OCI-M2 (cell line): ENCODE measurements around the gene MS4A10.

Experiments used
- DNase-seq: peaks from one replicate; lab custom pipeline; 2025; ENCODE audit not compliant: unreplicated experiment; lab: John Stamatoyannopoulos, UW

Gene MS4A10

GRCh38 chr11:60765355-60765754 lies 19.8 kb upstream of the MS4A10 start:
- no peak for DNase-seq

- DNase-seq: no peak
Observed at GRCh38 chr11:60766547-60766946, 18.6 kb upstream of the MS4A10 start.

GRCh38 chr11:60767388-60767811 lies 17.7 kb upstream of the MS4A10 start:
- DNase-seq: no peak

GRCh38 chr11:60768202-60768601 lies 16.9 kb upstream of the MS4A10 start:
- DNase-seq: no peak

GRCh38 chr11:60769273-60769672 lies 15.9 kb upstream of the MS4A10 start:
- DNase-seq: no peak

GRCh38 chr11:60769811-60770210 lies 15.3 kb upstream of the MS4A10 start:
- DNase-seq: no peak

GRCh38 chr11:60771146-60771545 lies 14.0 kb upstream of the MS4A10 start:
- no peak for DNase-seq

GRCh38 chr11:60771879-60772525 lies 13.1 kb upstream of the MS4A10 start:
- no peak for DNase-seq

GRCh38 chr11:60772666-60773065 lies 12.5 kb upstream of the MS4A10 start:
- DNase-seq: no peak

- DNase-seq: no peak
Observed at GRCh38 chr11:60774726-60775125, 10.4 kb upstream of the MS4A10 start.

- DNase-seq: peak; percentile 28
Observed at GRCh38 chr11:60775420-60775961, 9.6 kb upstream of the MS4A10 start.

GRCh38 chr11:60776167-60776566 lies 9.0 kb upstream of the MS4A10 start:
- DNase-seq: no peak

GRCh38 chr11:60777106-60777505 lies 8.0 kb upstream of the MS4A10 start:
- no peak for DNase-seq

- no peak for DNase-seq
Observed at GRCh38 chr11:60777572-60777971, 7.6 kb upstream of the MS4A10 start.

- DNase-seq: no peak
Observed at GRCh38 chr11:60780065-60780464, 5.1 kb upstream of the MS4A10 start.

- DNase-seq: no peak
Observed at GRCh38 chr11:60780774-60781173, 4.4 kb upstream of the MS4A10 start.

- DNase-seq: no peak
Observed at GRCh38 chr11:60781286-60781980, 3.7 kb upstream of the MS4A10 start.

GRCh38 chr11:60781981-60782316 lies 3.2 kb upstream of the MS4A10 start:
- no peak for DNase-seq

- DNase-seq: no peak
Observed at GRCh38 chr11:60782393-60783140, 2.6 kb upstream of the MS4A10 start.

- no peak for DNase-seq
Observed at GRCh38 chr11:60783141-60783484, 2.0 kb upstream of the MS4A10 start.

GRCh38 chr11:60783911-60784310 lies 1.2 kb upstream of the MS4A10 start:
- DNase-seq: no peak

GRCh38 chr11:60785806-60786361 lies 751 bp downstream of the MS4A10 start:
- DNase-seq: no peak
